GM12892 (cell line): ENCODE data around the gene ARRDC2.

Source experiments
- POLR2A ChIP-seq: IDR thresholded peaks from 2 replicates; pipeline ENCODE4 v1.6.1; 2011; ENCODE audit warnings: low read depth, low read length, control low read depth
- POLR2AphosphoS5 ChIP-seq: IDR thresholded peaks from 2 replicates; pipeline ENCODE4 v1.6.1; 2011; ENCODE audit warnings: low read depth, low read length, control low read depth

DNA sequence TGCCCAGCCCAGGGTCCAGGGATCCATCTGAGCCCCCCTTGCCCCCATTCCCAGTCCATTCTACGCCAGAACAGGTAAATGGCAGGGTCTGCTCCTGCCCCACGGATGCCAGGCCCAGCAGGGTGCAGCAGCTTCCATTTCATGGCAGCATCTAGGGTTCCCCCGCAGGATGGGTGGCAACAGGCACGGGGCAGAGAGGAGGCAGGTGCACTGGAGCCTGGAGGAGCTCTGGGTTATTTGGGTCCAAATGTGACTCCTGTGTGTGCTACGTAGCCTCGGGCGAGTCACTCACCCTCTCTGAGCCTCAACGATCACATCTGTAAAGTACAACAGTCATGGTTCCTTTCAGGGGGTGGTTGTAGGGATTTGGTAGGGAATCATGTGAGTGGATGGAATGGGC lies 51.3 kb downstream of the ARRDC2 start:
- TF ChIP-seq POLR2AphosphoS5 (no peak), POLR2A (no peak)
